Limb (tissue), 2 donors: ENCODE measurements around the gene EPHA6.
"Not testable (repeated sequence)": the region's sequence is repeated elsewhere in the genome, so short reads cannot be mapped to it uniquely, and the experiment has no call there.

Experiments used
- DNase-seq, 2 donors: peaks; one replicate each; pipeline ENCODE4 v3.0.0-alpha.2; 2016; ENCODE audit errors: extremely low spot score in 2 of 2

The EPHA6 gene

GRCh38 chr3:96900566-96900965 is 86.2 kb downstream of the EPHA6 start:
- no peak for DNase-seq

GRCh38 chr3:96915445-96915844 is 101.1 kb downstream of the EPHA6 start:
- DNase-seq, result no peak

GRCh38 chr3:96931119-96931862 is 116.9 kb downstream of the EPHA6 start:
- no peak for DNase-seq

- DNase-seq, result not testable (repeated sequence)
Measured at GRCh38 chr3:96942131-96942530, 127.7 kb downstream of the EPHA6 start.

GRCh38 chr3:96958856-96959255 is 144.5 kb downstream of the EPHA6 start:
- DNase-seq, result no peak

GRCh38 chr3:96959474-96959873 is 145.1 kb downstream of the EPHA6 start:
- no peak for DNase-seq

- DNase-seq, result no peak
Measured at GRCh38 chr3:96959901-96960641, 145.7 kb downstream of the EPHA6 start.

- no peak for DNase-seq
Measured at GRCh38 chr3:96960661-96961330, 146.4 kb downstream of the EPHA6 start.

- DNase-seq, result no peak
Measured at GRCh38 chr3:96961576-96961975, 147.2 kb downstream of the EPHA6 start.

GRCh38 chr3:96966181-96966929 is 152.0 kb downstream of the EPHA6 start:
- DNase-seq, result no peak

GRCh38 chr3:96970211-96970610 is 155.8 kb downstream of the EPHA6 start:
- DNase-seq, result no peak

- no peak for DNase-seq
Measured at GRCh38 chr3:96977671-96978070, 163.3 kb downstream of the EPHA6 start.

- not testable (repeated sequence) for DNase-seq
Measured at GRCh38 chr3:96983716-96984115, 169.3 kb downstream of the EPHA6 start.

GRCh38 chr3:96986241-96986640 is 171.8 kb downstream of the EPHA6 start:
- no peak for DNase-seq

- DNase-seq, result no peak
Measured at GRCh38 chr3:96991231-96991630, 176.8 kb downstream of the EPHA6 start.

GRCh38 chr3:96991800-96992365 is 177.5 kb downstream of the EPHA6 start:
- no peak for DNase-seq

GRCh38 chr3:96994988-96995387 is 180.6 kb downstream of the EPHA6 start:
- DNase-seq, result no peak

GRCh38 chr3:96996009-96996408 is 181.6 kb downstream of the EPHA6 start:
- DNase-seq, result no peak

- DNase-seq, result no peak
Measured at GRCh38 chr3:97001611-97002010, 187.2 kb downstream of the EPHA6 start.

- peak in 1 of 2 donors; percentile 29 for DNase-seq
Measured at GRCh38 chr3:97009427-97010019, 195.1 kb downstream of the EPHA6 start.
